Amniotic epithelial cell (primary cell): ENCODE measurements around the gene INTS11.
A peak's percentile ranks its signal among the peaks of the same experiment; 100 is the strongest.
"Not testable (repeated sequence)": the region's sequence is repeated elsewhere in the genome, so short reads cannot be mapped to it uniquely, and the experiment has no call there.

Experiments used
- DNase-seq: peaks from one replicate; pipeline ENCODE4 v3.0.0-alpha.2; 2010; ENCODE audit warnings: low read depth

Gene INTS11

GRCh38 chr1:1329304-1330210, 5.1 kb upstream of the INTS11 start:
- DNase-seq, result no peak

DNA sequence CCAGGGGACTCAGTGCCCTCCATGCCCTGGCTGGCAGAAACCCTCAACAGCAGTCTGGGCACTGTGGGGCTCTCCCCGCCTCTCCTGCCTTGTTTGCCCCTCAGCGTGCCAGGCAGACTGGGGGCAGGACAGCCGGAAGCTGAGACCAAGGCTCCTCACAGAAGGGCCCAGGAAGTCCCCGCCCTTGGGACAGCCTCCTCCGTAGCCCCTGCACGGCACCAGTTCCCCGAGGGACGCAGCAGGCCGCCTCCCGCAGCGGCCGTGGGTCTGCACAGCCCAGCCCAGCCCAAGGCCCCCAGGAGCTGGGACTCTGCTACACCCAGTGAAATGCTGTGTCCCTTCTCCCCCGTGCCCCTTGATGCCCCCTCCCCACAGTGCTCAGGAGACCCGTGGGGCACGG, 3.8 kb upstream of the INTS11 start:
- no peak for DNase-seq

GRCh38 chr1:1327291-1327690, 2.8 kb upstream of the INTS11 start:
- DNase-seq, result no peak

GRCh38 chr1:1326075-1326605, 1.7 kb upstream of the INTS11 start:
- no peak for DNase-seq

DNA sequence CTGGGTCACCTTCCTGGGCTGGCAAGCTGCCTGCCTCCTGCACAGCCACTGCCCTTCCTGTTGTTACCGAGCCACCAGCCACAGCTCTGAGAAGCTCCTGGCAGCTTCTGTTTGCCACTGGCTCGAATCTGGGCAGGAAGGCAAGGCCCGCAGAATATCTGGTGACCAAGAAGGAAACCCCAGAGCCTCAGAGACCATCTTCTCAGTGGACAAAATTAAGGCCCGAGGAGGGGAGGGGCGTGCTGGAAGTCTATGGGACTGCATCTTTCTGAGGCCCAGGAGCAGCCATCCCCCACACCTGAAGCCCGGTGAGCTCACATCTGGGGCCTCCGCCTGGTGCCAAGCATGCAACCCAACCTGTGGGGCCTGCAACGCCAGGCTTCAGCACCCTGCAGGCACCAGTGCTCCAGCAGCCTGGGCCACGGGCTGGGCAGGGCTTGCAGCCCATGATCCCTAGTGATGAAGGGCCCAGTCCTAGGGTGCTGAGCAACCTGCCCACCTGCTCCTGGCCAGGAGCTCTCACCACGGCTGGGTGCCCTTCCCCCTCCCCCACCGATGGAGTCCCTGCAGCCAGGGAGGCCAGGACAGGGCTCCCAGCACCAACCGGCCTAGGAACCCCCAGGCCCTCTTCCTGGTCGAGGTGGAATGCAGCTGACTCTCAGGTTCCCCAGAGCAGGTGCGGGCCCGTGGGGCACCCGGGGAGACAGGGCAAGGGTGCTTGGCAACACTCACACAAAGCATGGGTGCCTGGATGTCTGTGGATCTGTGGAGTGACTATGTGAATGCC, 1.0 kb upstream of the INTS11 start:
- no peak for DNase-seq

DNA sequence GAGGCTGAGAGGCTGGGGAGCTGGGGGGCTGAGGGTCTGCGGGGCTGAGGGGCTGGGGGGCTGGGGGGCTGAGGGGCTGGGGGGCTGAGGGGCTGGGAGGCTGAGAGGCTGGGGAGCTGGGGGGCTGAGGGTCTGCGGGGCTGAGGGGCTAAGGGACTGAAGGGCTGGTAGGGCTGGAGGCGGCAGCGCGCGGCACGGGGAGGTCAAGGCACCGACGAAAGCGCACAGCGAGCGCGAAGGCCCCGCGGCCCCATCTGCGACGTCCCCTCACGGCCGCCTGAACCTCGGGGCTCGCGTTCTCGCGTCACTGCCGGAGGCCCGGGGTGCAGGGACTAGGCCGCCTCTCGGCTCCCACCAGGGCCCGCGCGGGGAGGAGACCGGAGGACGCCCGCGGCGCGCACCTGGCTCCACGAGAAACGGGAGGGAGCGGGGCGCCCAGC, 356 bp downstream of the INTS11 start:
- no peak for DNase-seq

- no peak for DNase-seq
Observed at GRCh38 chr1:1322952-1323351, 1.5 kb downstream of the INTS11 start.

DNA sequence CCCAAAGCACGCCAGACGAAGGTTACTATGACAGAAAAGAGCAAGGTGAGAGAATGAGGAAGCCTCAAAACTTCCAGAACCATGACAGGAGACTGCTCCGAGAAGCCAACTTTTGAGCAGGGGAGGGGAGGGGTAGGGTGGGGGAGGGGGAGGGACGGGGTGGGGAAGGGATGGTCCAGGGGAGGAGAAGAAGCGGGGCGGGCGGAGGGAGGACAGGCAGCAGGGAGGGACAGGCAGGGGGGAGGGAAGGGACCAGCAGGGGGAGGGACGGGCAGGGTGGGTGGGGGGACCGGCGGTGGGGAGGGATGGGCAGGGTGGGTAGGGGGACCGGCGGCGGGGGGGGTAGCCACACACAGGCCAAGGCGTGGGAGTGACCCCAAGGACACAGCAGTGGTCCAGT, 2.0 kb downstream of the INTS11 start:
- DNase-seq, result no peak

- DNase-seq, result no peak
Observed at GRCh38 chr1:1321477-1321876, 3.0 kb downstream of the INTS11 start.

DNA sequence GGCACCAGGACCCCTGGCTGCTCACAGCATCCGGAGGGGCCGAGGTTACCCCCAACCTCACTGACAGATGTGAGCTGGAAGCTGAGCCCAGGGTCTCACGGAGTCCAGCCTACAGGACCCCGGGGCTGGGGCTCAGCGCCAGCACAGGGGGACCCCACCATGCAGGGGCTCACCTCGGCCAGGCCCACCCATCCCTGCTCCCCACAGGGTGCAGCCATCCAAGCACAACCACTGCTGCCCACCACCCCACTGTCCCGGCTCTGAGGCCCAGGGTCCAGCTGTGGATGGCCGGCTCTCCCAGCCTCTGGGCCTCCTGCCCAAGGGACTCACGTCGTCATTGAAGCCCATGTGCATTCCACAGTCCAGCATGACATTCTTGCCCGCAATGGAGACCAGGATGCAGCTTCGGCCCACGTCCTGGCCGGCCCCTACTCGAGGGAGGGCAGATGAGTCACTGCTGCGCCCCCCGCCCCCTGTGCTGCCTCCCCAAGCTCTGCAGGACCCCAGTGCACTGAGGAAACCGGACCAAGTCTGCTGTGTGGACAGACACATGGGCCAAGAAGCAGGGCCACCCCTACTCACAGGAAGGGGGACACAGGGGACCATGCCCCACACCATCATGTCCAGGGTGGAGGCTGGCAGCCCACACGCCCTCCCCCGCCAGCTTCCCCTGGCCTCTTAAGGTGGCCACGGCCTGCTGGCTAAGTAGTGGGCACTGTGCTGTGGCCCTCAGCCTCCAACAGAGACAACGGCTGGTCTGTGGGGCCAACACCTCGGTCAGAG, 3.6 kb downstream of the INTS11 start:
- DNase-seq, result no peak

GRCh38 chr1:1319646-1319941, 4.9 kb downstream of the INTS11 start:
- no peak for DNase-seq

GRCh38 chr1:1318777-1319645, 5.4 kb downstream of the INTS11 start:
- DNase-seq, result no peak

- peak; percentile 94 for DNase-seq
Observed at GRCh38 chr1:1318131-1318652, 6.3 kb downstream of the INTS11 start.

DNA sequence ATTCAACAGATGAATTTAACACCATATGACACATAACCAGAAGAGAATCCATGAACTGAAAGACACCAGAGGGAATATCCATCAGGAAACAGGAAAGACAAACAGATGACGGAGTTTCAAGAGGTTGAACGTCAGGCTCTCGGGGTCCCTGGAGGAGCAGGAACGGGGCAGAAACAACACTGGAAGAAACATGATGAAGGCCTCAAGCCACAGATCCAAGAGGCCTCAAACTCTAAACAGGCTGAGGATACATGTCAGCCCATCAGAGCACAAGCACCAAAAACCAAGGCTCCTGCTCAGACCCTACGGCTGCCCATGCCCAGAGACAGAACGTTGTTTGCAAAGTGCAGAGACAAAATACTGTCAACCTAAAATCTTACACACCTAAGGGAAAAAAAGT, 7.0 kb downstream of the INTS11 start:
- no peak for DNase-seq

- not testable (repeated sequence) for DNase-seq
Observed at GRCh38 chr1:1316199-1316598, 8.3 kb downstream of the INTS11 start.

DNA sequence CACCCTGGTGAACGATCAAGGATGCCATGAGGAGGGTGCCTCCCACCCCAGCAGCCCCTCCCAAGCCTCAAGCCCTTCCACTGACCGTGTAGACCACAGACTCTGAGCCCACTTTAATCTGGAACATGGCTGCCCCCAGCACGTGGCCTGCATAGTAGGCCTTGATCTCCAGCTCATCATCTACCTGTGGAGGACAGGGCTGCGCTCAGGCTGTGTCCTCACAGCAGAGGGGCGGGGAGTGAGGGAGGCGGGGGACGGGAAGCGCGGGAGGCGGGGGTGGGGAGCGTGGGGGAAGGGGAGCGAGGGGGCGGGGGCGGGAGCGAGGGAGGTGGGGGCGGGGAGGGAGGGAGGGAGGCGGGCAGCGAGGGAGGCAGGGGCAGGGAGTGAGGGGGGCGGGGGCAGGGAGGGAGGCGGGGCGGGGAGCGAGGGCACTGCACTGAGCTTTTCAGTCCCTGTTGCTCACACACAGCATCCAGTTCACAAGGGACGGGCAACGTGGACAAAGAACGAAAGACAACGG, 9.0 kb downstream of the INTS11 start:
- DNase-seq, result no peak

DNA sequence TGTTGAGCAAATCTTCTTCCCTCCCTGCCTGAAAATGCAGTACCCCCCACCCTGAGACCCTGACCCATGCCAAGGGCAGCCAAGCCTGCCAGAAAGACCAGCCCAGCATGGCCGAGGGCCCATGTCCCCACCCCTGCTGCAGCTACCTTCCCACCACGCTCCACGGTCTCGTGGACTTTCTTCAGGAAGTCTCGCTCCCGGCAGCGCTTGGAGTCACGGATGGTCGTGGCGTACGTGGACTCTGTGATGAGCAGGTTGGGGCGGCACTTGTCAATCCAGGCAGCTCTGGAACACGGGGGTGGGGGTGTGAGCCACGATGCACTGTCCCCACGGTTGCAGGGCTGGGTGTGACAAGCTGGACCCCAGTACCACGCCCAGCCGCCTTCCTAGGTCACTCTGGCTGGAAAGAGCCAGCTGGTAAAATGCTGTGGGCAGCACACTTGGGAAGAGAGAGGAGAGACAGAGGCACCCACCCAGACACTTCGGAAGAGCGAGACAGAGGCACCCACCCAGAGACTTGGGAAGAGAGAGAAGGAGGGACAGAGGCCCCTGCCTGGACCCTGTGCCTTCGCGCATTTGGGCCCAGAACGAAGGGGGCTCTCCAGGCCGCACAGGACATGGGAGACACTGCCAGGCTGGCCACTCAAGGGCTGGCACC, 9.7 kb downstream of the INTS11 start:
- no peak for DNase-seq

- no peak for DNase-seq
Observed at GRCh38 chr1:1314237-1314586, 10.2 kb downstream of the INTS11 start.

DNA sequence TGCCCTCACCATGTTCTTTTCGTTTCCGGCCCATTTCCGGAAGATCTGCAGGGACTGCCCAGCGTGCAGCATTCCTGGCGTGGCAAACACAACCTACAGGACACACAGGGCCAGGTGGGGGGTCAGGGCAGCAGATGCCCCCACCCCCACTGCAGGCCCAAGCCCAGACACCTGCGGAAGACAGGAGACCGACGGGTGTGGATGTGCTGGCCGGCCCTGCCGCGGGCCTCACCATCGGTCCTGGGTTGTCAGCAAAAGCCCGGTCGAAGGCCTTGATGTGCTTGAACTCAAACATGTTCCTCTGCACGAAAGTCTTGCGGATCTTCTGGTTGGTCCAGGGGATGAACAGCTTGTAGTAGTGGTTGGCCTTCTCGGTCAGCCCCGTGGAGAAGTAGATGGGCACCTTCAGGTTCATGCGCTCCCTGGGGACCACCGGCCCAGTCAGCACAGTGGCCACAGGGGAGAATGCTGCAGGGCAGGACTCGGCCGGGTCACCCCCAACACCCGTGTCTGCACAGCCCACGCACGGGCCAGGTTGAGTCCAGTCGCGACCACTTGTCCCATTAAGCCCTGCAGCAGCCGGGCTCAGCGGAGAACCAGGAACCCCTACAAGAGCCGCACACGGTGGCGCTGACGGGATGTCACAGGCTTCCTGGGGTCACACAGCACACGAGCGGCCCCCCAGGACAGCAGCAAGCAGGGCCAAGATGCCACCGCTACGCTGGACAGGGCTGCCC, 10.8 kb downstream of the INTS11 start:
- DNase-seq, result no peak
